Activated CD8-positive, alpha-beta memory T cell treated with anti-CD3 and anti-CD28 coated beads, Interleukin-2, amount 10 ng/mL, durations not matched to agents 7 days and 5 days (primary cell): ENCODE data around the gene TRIM22. TPM values are rescaled to one million over a fixed set of nuclear protein-coding genes. Genes with fewer than 3 reads are reported as not detected.
"Not testable (repeated sequence)": the region's sequence is repeated elsewhere in the genome, so short reads cannot be mapped to it uniquely, and the experiment has no call there.

ENCODE experiments used
- ATAC-seq: fragments of 150-1000 bp; cut with Tn5 transposase; one replicate; pipeline ENCODE4 v1.10.0; 2021; ENCODE audit warnings: moderate library complexity
- CTCF ChIA-PET: fragments of 350-600 bp; sonication (Branson Sonifier 250); formaldehyde crosslinking; loops from one replicate; lab custom pipeline; 2021; ENCODE audit warnings: antibody characterized with exemption; lab: Charles Lee
- DNase-seq: peaks from one replicate; pipeline ENCODE4 v3.0.0-alpha.2; 2020
- H3K27ac Mint-ChIP-seq: one replicate; pipeline ENCODE4 v1.8.0; 2021; ENCODE audit warnings: mild to moderate bottlenecking, mixed read lengths
- H3K27me3 Mint-ChIP-seq: one replicate; pipeline ENCODE4 v1.8.0; 2021; ENCODE audit warnings: mixed read lengths
- H3K36me3 Mint-ChIP-seq: one replicate; pipeline ENCODE4 v1.8.0; 2021; ENCODE audit warnings: mild to moderate bottlenecking, mixed read lengths
- H3K4me1 Mint-ChIP-seq: one replicate; pipeline ENCODE4 v1.8.0; 2021; ENCODE audit warnings: mixed read lengths
- H3K4me3 Mint-ChIP-seq: one replicate; pipeline ENCODE4 v1.8.0; 2021; ENCODE audit warnings: mild to moderate bottlenecking, moderate library complexity, mixed read lengths
- H3K9me3 Mint-ChIP-seq: one replicate; pipeline ENCODE4 v1.8.0; 2022; ENCODE audit warnings: low read depth, mixed read lengths
- total RNA-seq, 2 experiments: library from RNA; stranded (reverse); gene quantifications; one replicate each; pipeline ENCODE4 v1.2.3, GENCODE V29; 2021

Gene TRIM22
- total RNA-seq, 2 experiments from 2014 or later: 139 to 238 TPM

DNA sequence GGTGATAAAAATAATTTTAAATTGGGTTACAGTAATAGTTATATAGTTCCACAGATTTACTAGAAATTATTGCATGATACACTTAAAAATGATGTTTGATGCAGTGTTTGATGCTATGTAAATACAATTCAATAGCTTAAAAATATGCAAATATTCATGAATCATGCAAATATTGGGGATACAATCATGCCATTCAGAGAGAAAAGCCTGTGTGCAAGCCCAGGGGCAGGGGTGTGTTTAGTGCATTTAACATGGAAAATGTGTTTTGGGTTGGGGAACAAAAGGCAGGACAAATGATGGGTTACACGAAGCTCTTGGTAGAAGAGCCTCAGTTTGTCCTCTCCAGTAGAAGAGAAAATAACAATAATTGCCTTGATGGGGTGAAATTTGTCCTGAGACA lies 6.0 kb downstream of the TRIM22 start:
- Mint-ChIP-seq H3K27me3 (no peaks in the 10 kb centered on the region), H3K4me1 (peaks cover 46% of the 10 kb centered on the region), H3K36me3 (peaks cover 74% of the 10 kb centered on the region), H3K27ac (no peak overlapping the region), H3K4me3 (no peak overlapping the region), H3K9me3 (no peaks in the 10 kb centered on the region)
- ATAC-seq (no peak), DNase-seq (no peak)
- CTCF ChIA-PET: interaction anchor here (2.0 kb wide), 1 partner anchor 11 kb away, joined by 5 read pairs; the partner anchor contains the start of gene TRIM5

DNA sequence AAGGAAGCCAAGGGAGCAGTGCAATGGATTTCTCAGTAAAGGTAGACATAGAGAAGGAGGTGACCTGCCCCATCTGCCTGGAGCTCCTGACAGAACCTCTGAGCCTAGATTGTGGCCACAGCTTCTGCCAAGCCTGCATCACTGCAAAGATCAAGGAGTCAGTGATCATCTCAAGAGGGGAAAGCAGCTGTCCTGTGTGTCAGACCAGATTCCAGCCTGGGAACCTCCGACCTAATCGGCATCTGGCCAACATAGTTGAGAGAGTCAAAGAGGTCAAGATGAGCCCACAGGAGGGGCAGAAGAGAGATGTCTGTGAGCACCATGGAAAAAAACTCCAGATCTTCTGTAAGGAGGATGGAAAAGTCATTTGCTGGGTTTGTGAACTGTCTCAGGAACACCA lies 6.6 kb downstream of the TRIM22 start:
- ATAC-seq: no peak
- Mint-ChIP-seq H3K27me3 (no peaks in the 10 kb centered on the region), H3K9me3 (no peaks in the 10 kb centered on the region), H3K4me1 (peaks cover 49% of the 10 kb centered on the region), H3K27ac (no peak overlapping the region), H3K36me3 (peaks cover 75% of the 10 kb centered on the region), H3K4me3 (no peak overlapping the region)
- CTCF ChIA-PET: interaction anchor here (2.0 kb wide), 1 partner anchor 11 kb away, joined by 5 read pairs; the partner anchor contains the start of gene TRIM5
- no peak for DNase-seq

DNA sequence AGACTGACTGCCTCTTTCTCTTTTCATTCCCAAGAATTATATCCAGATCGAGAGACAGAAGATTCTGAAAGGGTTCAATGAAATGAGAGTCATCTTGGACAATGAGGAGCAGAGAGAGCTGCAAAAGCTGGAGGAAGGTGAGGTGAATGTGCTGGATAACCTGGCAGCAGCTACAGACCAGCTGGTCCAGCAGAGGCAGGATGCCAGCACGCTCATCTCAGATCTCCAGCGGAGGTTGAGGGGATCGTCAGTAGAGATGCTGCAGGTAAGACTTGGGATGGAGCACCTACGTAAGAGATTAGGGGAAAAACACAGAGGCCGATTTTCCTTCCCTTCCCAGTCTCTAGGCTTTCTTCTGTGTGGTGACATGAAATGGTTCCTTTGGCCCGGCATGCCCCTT lies 8.7 kb downstream of the TRIM22 start:
- peaks cover 48% of the 10 kb centered on the region for H3K4me1 Mint-ChIP-seq
- no peaks in the 10 kb centered on the region for H3K27me3 Mint-ChIP-seq
- H3K27ac Mint-ChIP-seq: peak overlapping the region; percentile 15
- DNase-seq (no peak), ATAC-seq (no peak)
- H3K4me3 Mint-ChIP-seq: no peak overlapping the region
- peaks cover 78% of the 10 kb centered on the region for H3K36me3 Mint-ChIP-seq
- CTCF ChIA-PET: interaction anchor here (2.0 kb wide), 1 partner anchor 8 kb away, joined by 7 read pairs; the partner anchor contains the start of gene TRIM22
- H3K9me3 Mint-ChIP-seq: no peaks in the 10 kb centered on the region

DNA sequence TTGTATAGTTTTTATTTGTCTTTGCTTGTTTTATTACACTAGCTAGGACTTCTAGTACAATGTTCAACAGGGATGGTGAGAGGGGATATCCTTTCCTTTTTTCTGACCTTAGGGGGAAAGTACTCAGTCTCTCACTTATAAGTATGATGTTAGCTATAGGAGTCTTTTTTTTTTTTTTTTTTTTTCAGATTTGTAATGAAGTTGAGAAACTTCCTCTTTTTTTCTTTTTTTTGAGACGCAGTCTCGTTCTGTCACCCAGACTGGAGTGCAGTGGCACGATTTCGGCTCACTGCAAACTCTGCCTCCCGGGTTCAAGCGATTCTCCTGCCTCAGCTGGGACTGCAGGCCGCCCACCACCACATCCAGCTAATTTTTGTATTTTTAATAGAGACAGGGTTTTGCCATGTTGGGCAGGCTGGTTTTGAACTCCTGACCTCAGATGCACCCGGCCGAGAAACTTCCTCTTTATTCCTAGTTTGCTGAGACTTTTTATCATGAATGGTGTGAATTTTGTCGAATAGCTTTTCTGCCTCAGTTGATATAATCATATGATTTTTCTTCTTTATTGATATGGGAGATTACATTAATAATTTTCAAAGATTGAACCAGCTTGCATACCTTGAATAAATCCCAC lies 10.9 kb downstream of the TRIM22 start:
- Mint-ChIP-seq H3K4me1 (peaks cover 44% of the 10 kb centered on the region), H3K36me3 (peaks cover 79% of the 10 kb centered on the region), H3K9me3 (no peaks in the 10 kb centered on the region), H3K4me3 (no peak overlapping the region), H3K27me3 (no peaks in the 10 kb centered on the region), H3K27ac (no peak overlapping the region)
- DNase-seq: no peak
- CTCF ChIA-PET: interaction anchor here (2.0 to 2.3 kb wide), 2 partner anchors 11 to 16 kb away, joined by 7 to 8 read pairs; partner anchors contain the start of genes TRIM22 and TRIM5
- ATAC-seq: no peak

DNA sequence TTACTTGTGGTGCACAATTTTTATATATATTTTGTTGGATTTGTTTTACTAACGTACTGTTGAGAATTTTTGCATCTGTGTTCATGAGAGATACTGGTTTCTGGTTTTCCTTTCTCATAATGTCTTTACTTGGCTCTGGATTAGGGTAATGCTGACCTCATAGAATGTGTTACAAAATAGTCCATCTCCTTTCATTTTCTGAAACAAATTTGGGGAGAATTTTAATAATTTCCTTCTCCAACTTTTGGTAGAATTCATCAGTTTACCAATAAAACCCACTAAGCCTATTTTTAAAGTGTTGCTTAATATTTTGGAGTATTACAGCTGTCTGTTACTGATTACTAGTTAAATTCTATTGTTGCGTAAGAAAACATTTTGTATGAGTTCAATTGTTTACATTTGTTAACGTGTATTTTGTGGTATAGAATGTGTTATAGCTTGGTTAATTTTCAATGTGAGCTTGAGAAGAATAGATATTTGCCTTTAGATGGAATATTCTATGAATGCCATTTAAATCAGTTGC lies 11.5 kb downstream of the TRIM22 start:
- ATAC-seq: no peak
- Mint-ChIP-seq H3K9me3 (no peaks in the 10 kb centered on the region), H3K27ac (no peak overlapping the region), H3K4me3 (no peak overlapping the region), H3K27me3 (no peaks in the 10 kb centered on the region), H3K36me3 (peaks cover 78% of the 10 kb centered on the region), H3K4me1 (peaks cover 42% of the 10 kb centered on the region)
- DNase-seq: no peak
- CTCF ChIA-PET: interaction anchor here (2.3 kb wide), 1 partner anchor 16 kb away, joined by 8 read pairs; the partner anchor contains the start of gene TRIM5

DNA sequence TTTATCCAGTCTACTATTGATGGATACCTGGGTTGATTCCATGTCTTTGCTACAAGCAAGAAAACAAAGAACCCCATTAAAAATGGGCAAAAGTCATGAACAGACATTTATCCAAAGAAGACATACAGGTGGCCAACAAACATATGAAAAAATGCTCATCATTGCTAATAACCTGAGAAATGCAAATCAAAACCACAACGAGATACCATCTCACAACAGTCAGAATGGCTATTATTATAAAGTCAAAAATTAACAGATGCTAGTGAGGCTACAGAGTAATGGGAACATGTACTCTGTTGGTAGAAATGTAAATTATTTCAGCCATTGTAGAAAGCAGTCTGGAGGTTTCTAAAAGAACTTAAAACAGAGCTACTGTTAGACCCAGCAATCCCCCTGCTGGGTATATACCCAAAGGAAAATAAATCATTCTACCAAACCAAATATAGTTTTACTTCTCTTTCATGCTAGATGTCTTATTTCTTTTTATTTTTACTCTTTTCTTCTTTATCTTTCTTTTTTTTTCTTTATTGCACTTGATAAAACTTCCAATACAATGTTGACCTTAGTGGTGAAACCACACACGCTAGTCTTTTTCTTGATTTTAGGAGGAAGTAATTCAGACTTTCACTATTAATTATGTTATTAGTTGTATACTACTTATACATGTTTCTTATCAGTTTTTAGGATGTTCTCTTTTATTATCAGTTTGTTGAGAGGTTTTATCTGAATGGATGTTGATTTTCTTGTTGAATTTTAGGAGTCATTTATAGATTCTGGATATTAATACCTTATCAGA lies 14.3 kb downstream of the TRIM22 start:
- H3K9me3 Mint-ChIP-seq: no peaks in the 10 kb centered on the region
- H3K27me3 Mint-ChIP-seq: no peaks in the 10 kb centered on the region

DNA sequence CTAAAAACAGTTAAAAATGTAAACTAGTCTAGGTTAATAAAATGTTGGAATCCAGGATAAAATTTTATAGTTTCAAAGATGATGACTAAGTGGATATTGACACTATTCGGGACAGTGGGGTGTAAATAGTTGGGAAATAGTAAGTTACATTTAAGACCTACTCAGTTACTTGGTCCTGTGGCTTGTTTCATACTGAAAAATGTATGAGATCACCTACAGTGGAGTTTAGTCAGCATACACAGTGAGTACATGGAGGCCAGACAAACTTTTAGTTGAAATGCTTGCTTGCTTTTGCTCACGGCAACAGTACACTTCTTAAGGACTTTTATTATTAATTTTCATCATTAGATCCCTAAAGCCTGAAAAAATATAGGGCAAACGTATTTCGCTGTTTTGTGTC lies 16.1 kb downstream of the TRIM22 start:
- Mint-ChIP-seq H3K4me3 (no peak overlapping the region), H3K27ac (no peak overlapping the region)
- ATAC-seq: no peak

More for the DNA sequence above, 14.3 kb downstream of the TRIM22 start:
- H3K27ac Mint-ChIP-seq: no peak overlapping the region
- H3K4me1 Mint-ChIP-seq: peaks cover 37% of the 10 kb centered on the region
- DNase-seq (no peak), ATAC-seq (no peak)
- H3K4me3 Mint-ChIP-seq: no peak overlapping the region
- peaks cover 71% of the 10 kb centered on the region for H3K36me3 Mint-ChIP-seq
- CTCF ChIA-PET: interaction anchor here (0.9 kb wide), 1 partner anchor 20 kb away, joined by 3 read pairs; no protein-coding TSS in a partner anchor

DNA sequence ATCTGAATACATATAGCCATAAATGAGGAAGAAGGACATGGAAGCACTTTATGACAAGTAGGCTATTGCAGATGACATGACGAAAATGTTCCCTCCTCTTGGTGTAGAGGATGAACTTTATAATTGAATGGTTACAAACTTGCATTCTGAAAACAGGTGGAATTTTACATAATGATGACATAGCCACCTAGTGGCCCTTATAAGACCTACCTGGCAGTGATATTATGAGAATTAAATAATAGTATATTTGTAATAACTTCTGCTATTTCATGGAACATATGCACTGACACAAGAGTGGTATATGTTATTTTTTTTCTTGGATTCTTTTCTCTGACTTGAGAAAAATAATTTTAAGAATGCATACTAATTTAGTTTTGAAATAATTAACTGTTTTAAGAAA lies 22.9 kb downstream of the TRIM22 start:
- CTCF ChIA-PET: interaction anchor here (0.9 to 2.0 kb wide), 3 partner anchors 24 to 33 kb away, joined by 3 to 7 read pairs (median 3); partner anchors contain the start of genes OR56B1 and TRIM5
- no peak for DNase-seq
- Mint-ChIP-seq H3K27ac (no peak overlapping the region), H3K4me1 (peaks cover 9% of the 10 kb centered on the region), H3K9me3 (no peaks in the 10 kb centered on the region), H3K36me3 (peaks cover 30% of the 10 kb centered on the region), H3K4me3 (no peak overlapping the region), H3K27me3 (no peaks in the 10 kb centered on the region)
- ATAC-seq: peak; percentile 39

More for the DNA sequence above, 16.1 kb downstream of the TRIM22 start:
- no peaks in the 10 kb centered on the region for H3K27me3 Mint-ChIP-seq
- DNase-seq: no peak
- H3K9me3 Mint-ChIP-seq: no peaks in the 10 kb centered on the region
- H3K36me3 Mint-ChIP-seq: peaks cover 70% of the 10 kb centered on the region
- H3K4me1 Mint-ChIP-seq: peaks cover 31% of the 10 kb centered on the region
- CTCF ChIA-PET: interaction anchor here (0.7 to 1.0 kb wide), 3 partner anchors 8 to 24 kb away, joined by 3 read pairs; no protein-coding TSS in a partner anchor

DNA sequence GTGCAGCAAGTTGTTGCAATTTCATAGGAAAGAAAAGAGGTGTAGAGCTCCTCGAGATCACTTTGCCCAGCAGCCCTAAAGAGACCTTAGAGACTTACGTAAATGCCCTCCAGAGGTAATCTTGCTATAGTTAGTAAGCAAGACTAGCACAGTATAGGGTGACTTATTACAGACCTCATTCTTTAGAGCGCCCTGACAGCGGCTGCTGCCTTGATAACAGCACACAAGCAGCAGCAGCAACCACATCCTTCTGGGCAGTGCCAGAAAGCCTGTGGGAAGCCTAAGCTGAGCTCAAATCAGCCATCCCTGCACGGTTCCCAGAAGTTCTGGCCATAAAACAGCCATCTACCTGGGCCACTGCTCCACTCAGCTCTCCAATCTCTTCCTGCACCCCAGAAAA lies 24.1 kb downstream of the TRIM22 start:
- no peaks in the 10 kb centered on the region for H3K27me3 Mint-ChIP-seq
- peaks cover 5% of the 10 kb centered on the region for H3K4me1 Mint-ChIP-seq
- ATAC-seq: no peak
- CTCF ChIA-PET: interaction anchor here (1.2 to 2.0 kb wide), 2 partner anchors 9 to 29 kb away, joined by 3 to 7 read pairs; partner anchors contain the start of gene TRIM5
- no peak for DNase-seq
- H3K9me3 Mint-ChIP-seq: no peaks in the 10 kb centered on the region
- H3K36me3 Mint-ChIP-seq: peaks cover 24% of the 10 kb centered on the region
- H3K27ac Mint-ChIP-seq: no peak overlapping the region
- H3K4me3 Mint-ChIP-seq: no peak overlapping the region

DNA sequence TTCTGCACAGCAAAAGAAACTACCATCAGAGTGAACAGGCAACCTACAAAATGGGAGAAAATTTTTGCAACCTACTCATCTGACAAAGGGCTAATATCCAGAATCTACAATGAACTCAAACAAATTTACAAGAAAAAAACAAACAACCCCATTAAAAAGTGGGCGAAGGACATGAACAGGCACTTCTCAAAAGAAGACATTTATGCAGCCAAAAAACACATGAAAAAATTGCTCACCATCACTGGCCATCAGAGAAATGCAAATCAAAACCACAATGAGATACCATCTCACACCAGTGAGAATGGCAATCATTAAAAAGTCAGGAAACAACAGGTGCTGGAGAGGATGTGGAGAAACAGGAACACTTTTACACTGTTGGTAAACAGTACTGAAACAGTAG lies 26.9 kb downstream of the TRIM22 start:
- DNase-seq, H3K4me3 Mint-ChIP-seq, H3K27ac Mint-ChIP-seq, H3K27me3 Mint-ChIP-seq, CTCF ChIA-PET, ATAC-seq, H3K36me3 Mint-ChIP-seq, H3K9me3 Mint-ChIP-seq: not testable (repeated sequence)
- peaks cover 14% of the 10 kb centered on the region for H3K4me1 Mint-ChIP-seq

DNA sequence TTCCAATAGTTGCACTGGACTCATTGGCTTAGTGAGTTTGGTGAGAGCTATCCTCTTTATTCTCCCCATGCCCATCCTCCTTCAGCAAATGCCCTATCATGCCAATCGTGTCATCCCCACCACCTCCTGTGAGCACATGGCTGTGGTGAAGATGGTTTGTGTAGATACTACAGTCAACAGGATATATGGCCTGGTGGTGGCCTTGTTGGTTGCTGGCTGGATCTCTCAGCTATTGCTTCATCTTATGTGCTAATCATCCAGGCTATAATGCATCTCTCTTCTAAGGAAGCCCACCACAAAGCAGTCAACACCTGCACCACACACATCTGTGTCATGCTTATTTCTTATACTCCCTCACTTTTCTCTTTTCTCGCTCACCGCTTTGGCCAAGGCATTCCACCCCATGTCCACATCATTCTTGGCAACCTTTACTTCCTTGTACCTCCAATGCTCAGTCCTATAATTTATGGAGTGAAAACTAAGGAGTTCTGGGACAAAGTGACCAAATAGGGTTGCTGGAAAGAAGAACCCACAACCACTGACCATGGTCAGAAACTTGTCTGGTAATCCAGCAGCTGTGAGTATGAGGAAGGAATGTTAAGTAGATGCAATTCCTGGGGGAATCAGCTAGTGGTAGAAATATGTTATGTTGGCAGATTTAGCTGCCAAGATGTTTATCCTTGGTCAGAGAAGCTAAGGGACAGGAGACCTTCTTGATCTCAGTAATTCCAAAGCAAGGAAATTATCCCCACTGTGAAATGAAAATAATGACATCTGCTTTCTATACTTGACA lies 30.3 kb downstream of the TRIM22 start:
- Mint-ChIP-seq H3K4me1 (peaks cover 9% of the 10 kb centered on the region), H3K36me3 (peaks cover 6% of the 10 kb centered on the region), H3K27me3 (peaks cover 3% of the 10 kb centered on the region), H3K9me3 (no peaks in the 10 kb centered on the region), H3K27ac (no peak overlapping the region), H3K4me3 (no peak overlapping the region)
- ATAC-seq (peak; percentile 33), DNase-seq (peak; percentile 46)
- CTCF ChIA-PET: interaction anchor here (1.1 kb wide), 1 partner anchor 244 kb away, joined by 3 read pairs; no protein-coding TSS in a partner anchor

DNA sequence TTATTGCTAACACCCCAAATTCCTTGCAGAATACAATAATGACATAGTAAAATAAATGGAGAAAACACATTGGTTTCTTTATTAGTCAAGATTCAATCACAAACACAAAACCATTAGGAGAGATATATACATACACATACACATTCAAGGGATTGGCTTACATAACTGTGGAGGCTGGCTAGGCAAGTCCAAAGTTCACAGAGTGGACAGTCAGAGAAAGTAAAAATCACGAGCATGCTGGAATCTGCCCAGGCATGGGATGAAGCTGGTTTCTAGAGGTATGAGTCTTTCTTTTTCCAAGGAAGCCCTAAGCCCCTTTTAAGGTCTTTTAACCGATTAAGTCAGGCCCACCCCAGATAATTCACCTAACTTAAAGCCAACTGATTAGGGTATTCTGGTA lies 33.0 kb downstream of the TRIM22 start:
- Mint-ChIP-seq H3K27ac (no peak overlapping the region), H3K4me3 (no peak overlapping the region), H3K36me3 (peaks cover 2% of the 10 kb centered on the region), H3K4me1 (peaks cover 9% of the 10 kb centered on the region), H3K27me3 (peaks cover 3% of the 10 kb centered on the region), H3K9me3 (no peaks in the 10 kb centered on the region)
- no peak for DNase-seq
- CTCF ChIA-PET: no interaction called here
- ATAC-seq: no peak
